ENCODE results near the gene RHO.

Gene RHO

GRCh38 chr3:129575233-129575996, 47.0 kb downstream of the RHO start:
- Mint-ChIP-seq H3K9me3 (no peaks in the 10 kb centered on the region), H3K4me3 (peak overlapping the region; percentile 49), H3K4me1 (peaks cover 46% of the 10 kb centered on the region), H3K27me3 (no peaks in the 10 kb centered on the region), H3K36me3 (no peaks in the 10 kb centered on the region), H3K27ac (peak overlapping the region; percentile 80)
- DNase-seq (ENCODE audit: low spot score in 2 of 2) (no peak), ATAC-seq (ENCODE audit: low read depth) (no peak)

- Mint-ChIP-seq H3K4me1 (peaks cover 48% of the 10 kb centered on the region), H3K9me3 (no peaks in the 10 kb centered on the region), H3K27me3 (no peaks in the 10 kb centered on the region), H3K36me3 (no peaks in the 10 kb centered on the region), H3K27ac (peak overlapping the region; percentile 80), H3K4me3 (no peak overlapping the region)
- no peak for ATAC-seq (ENCODE audit: low read depth)
- no peak for DNase-seq (ENCODE audit: low spot score in 2 of 2)
These were observed 47.6 kb downstream of the RHO start for GRCh38 chr3:129575997-129576384.

GRCh38 chr3:129576514-129577352, 48.3 kb downstream of the RHO start:
- peak overlapping the region; percentile 48 for H3K4me3 Mint-ChIP-seq
- peak overlapping the region; percentile 80 for H3K27ac Mint-ChIP-seq
- ATAC-seq (ENCODE audit: low read depth) (peak; percentile 79), DNase-seq (ENCODE audit: low spot score in 2 of 2) (peak; percentile 61 to 65)
- H3K9me3 Mint-ChIP-seq: no peaks in the 10 kb centered on the region
- no peaks in the 10 kb centered on the region for H3K27me3 Mint-ChIP-seq
- H3K4me1 Mint-ChIP-seq: peaks cover 49% of the 10 kb centered on the region
- no peaks in the 10 kb centered on the region for H3K36me3 Mint-ChIP-seq

GRCh38 chr3:129577366-129577765, 48.9 kb downstream of the RHO start:
- no peaks in the 10 kb centered on the region for H3K27me3 Mint-ChIP-seq
- peaks cover 47% of the 10 kb centered on the region for H3K4me1 Mint-ChIP-seq
- no peak for DNase-seq (ENCODE audit: low spot score in 2 of 2)
- no peaks in the 10 kb centered on the region for H3K36me3 Mint-ChIP-seq
- H3K27ac Mint-ChIP-seq: peak overlapping the region; percentile 80
- H3K9me3 Mint-ChIP-seq: no peaks in the 10 kb centered on the region
- peak; percentile 0 for ATAC-seq (ENCODE audit: low read depth)
- no peak overlapping the region for H3K4me3 Mint-ChIP-seq

- Mint-ChIP-seq H3K4me1 (peaks cover 48% of the 10 kb centered on the region), H3K9me3 (no peaks in the 10 kb centered on the region), H3K4me3 (peak overlapping the region; percentile 50), H3K27ac (peak overlapping the region; percentile 80), H3K27me3 (no peaks in the 10 kb centered on the region), H3K36me3 (no peaks in the 10 kb centered on the region)
- peak; percentile 71 for ATAC-seq (ENCODE audit: low read depth)
- peak; percentile 55 to 60 for DNase-seq (ENCODE audit: low spot score in 2 of 2)
These were observed 49.7 kb downstream of the RHO start for GRCh38 chr3:129577925-129578786.

GRCh38 chr3:129579991-129580390, 51.6 kb downstream of the RHO start:
- peak overlapping the region; percentile 80 for H3K27ac Mint-ChIP-seq
- H3K27me3 Mint-ChIP-seq: no peaks in the 10 kb centered on the region
- no peak overlapping the region for H3K4me3 Mint-ChIP-seq

GRCh38 chr3:129581623-129582022, 53.2 kb downstream of the RHO start:
- Mint-ChIP-seq H3K4me1 (peaks cover 22% of the 10 kb centered on the region), H3K9me3 (no peaks in the 10 kb centered on the region), H3K27me3 (no peaks in the 10 kb centered on the region), H3K27ac (peak overlapping the region; percentile 42), H3K36me3 (no peaks in the 10 kb centered on the region), H3K4me3 (no peak overlapping the region)
- ATAC-seq (ENCODE audit: low read depth) (no peak), DNase-seq (ENCODE audit: low spot score in 2 of 2) (no peak)

More at GRCh38 chr3:129579991-129580390, 51.6 kb downstream of the RHO start:
- ATAC-seq (ENCODE audit: low read depth): no peak
- no peaks in the 10 kb centered on the region for H3K9me3 Mint-ChIP-seq
- peaks cover 37% of the 10 kb centered on the region for H3K4me1 Mint-ChIP-seq
- DNase-seq (ENCODE audit: low spot score in 2 of 2): no peak
- no peaks in the 10 kb centered on the region for H3K36me3 Mint-ChIP-seq

- DNase-seq (ENCODE audit: low spot score in 2 of 2) (no peak), ATAC-seq (ENCODE audit: low read depth) (no peak)
- Mint-ChIP-seq H3K4me3 (no peak overlapping the region), H3K27ac (peak overlapping the region; percentile 32), H3K27me3 (no peaks in the 10 kb centered on the region), H3K9me3 (no peaks in the 10 kb centered on the region), H3K36me3 (no peaks in the 10 kb centered on the region), H3K4me1 (peaks cover 19% of the 10 kb centered on the region)
These were observed 54.4 kb downstream of the RHO start for GRCh38 chr3:129582799-129583198.

- no peaks in the 10 kb centered on the region for H3K9me3 Mint-ChIP-seq
- H3K4me1 Mint-ChIP-seq: peaks cover 14% of the 10 kb centered on the region
- DNase-seq (ENCODE audit: low spot score in 2 of 2): no peak
- H3K4me3 Mint-ChIP-seq: no peak overlapping the region
- ATAC-seq (ENCODE audit: low read depth): no peak
- no peaks in the 10 kb centered on the region for H3K36me3 Mint-ChIP-seq
- no peaks in the 10 kb centered on the region for H3K27me3 Mint-ChIP-seq
- peak overlapping the region; percentile 32 for H3K27ac Mint-ChIP-seq
These were observed 54.9 kb downstream of the RHO start for GRCh38 chr3:129583289-129583688.

- H3K4me3 Mint-ChIP-seq: no peak overlapping the region
- no peaks in the 10 kb centered on the region for H3K9me3 Mint-ChIP-seq
- no peaks in the 10 kb centered on the region for H3K27me3 Mint-ChIP-seq
- no peaks in the 10 kb centered on the region for H3K36me3 Mint-ChIP-seq
- no peak overlapping the region for H3K27ac Mint-ChIP-seq
- ATAC-seq (ENCODE audit: low read depth) (no peak), DNase-seq (ENCODE audit: low spot score in 2 of 2) (no peak)
- H3K4me1 Mint-ChIP-seq: peaks cover 8% of the 10 kb centered on the region
These were observed 56.2 kb downstream of the RHO start for GRCh38 chr3:129584631-129585030.

All from memory B cell (primary cell).